H9 (cell line): ENCODE data around the gene SESTD1. TPM values are rescaled to one million over a fixed set of nuclear protein-coding genes. Genes with fewer than 3 reads are reported as not detected.
"Not testable (repeated sequence)": the region's sequence is repeated elsewhere in the genome, so short reads cannot be mapped to it uniquely, and the experiment has no call there.

ENCODE experiments used
- DNase-seq: peaks from one replicate; pipeline ENCODE4 v3.0.0-alpha.2; 2017
- H2AFZ ChIP-seq: one replicate; pipeline ENCODE4 v1.6.1; 2013; ENCODE audit warnings: mild to moderate bottlenecking, low read length, control low read depth, moderate library complexity
- H2AK5ac ChIP-seq: 2 replicates; pipeline ENCODE4 v1.6.1; 2013; ENCODE audit warnings: low read length, control low read depth, mixed read lengths; ENCODE audit not compliant: insufficient read length
- H2BK120ac ChIP-seq: one replicate; pipeline ENCODE4 v1.6.1; 2013; ENCODE audit warnings: low read depth, mild to moderate bottlenecking, low read length, control low read depth, inconsistent platforms; ENCODE audit not compliant: poor library complexity, severe bottlenecking
- H2BK12ac ChIP-seq: 2 replicates; pipeline ENCODE4 v1.6.1; 2013; ENCODE audit warnings: low read length, control low read depth, mixed read lengths, low read depth; ENCODE audit not compliant: insufficient read length
- H2BK15ac ChIP-seq: 2 replicates; pipeline ENCODE4 v1.6.1; 2013; ENCODE audit warnings: low read depth, low read length, control low read depth
- H2BK20ac ChIP-seq: one replicate; pipeline ENCODE4 v1.6.1; 2013; ENCODE audit warnings: low read depth, mild to moderate bottlenecking, low read length, control low read depth, inconsistent platforms; ENCODE audit not compliant: poor library complexity, severe bottlenecking
- H2BK5ac ChIP-seq: 2 replicates; pipeline ENCODE4 v1.6.1; 2013; ENCODE audit warnings: low read length, control low read depth, mixed read lengths; ENCODE audit not compliant: insufficient read length
- H3K14ac ChIP-seq: 2 replicates; pipeline ENCODE4 v1.6.1; 2013; ENCODE audit warnings: low read length, control low read depth; ENCODE audit not compliant: insufficient read depth
- H3K18ac ChIP-seq: 2 replicates; pipeline ENCODE4 v1.6.1; 2013; ENCODE audit warnings: low read depth, mild to moderate bottlenecking, mixed read lengths, low read length, control low read depth; ENCODE audit not compliant: insufficient read length
- H3K23ac ChIP-seq: 2 replicates; pipeline ENCODE4 v1.6.1; 2013; ENCODE audit warnings: low read length, control low read depth, mixed read lengths, low read depth; ENCODE audit not compliant: insufficient read length
- H3K23me2 ChIP-seq: 2 replicates; pipeline ENCODE4 v1.6.1; 2013; ENCODE audit warnings: low read depth, mild to moderate bottlenecking, mixed read lengths, low read length, control low read depth; ENCODE audit not compliant: insufficient read length, poor library complexity, severe bottlenecking
- H3K27ac ChIP-seq: 2 replicates; pipeline ENCODE4 v1.5.1; 2013; ENCODE audit warnings: low read length, control low read depth, mixed read lengths, low read depth; ENCODE audit not compliant: insufficient read length
- H3K27me3 ChIP-seq: 2 replicates; pipeline ENCODE4 v1.6.1; 2013; ENCODE audit warnings: low read length, control low read depth, inconsistent platforms; ENCODE audit not compliant: insufficient read depth
- H3K4ac ChIP-seq: 2 replicates; pipeline ENCODE4 v1.6.1; 2013; ENCODE audit warnings: low read depth, mild to moderate bottlenecking, control low read depth, inconsistent platforms, low read length, moderate library complexity
- H3K4me1 ChIP-seq: 2 replicates; pipeline ENCODE4 v1.6.1; 2013; ENCODE audit warnings: low read length, control low read depth, inconsistent platforms; ENCODE audit not compliant: insufficient read depth
- H3K4me2 ChIP-seq: 2 replicates; pipeline ENCODE4 v1.6.1; 2013; ENCODE audit warnings: low read length, control low read depth, mixed read lengths; ENCODE audit not compliant: insufficient read length, insufficient read depth
- H3K56ac ChIP-seq: 2 replicates; pipeline ENCODE4 v1.6.1; 2013; ENCODE audit warnings: low read depth, mild to moderate bottlenecking, mixed read lengths, low read length, control low read depth; ENCODE audit not compliant: insufficient read length
- H3K79me1 ChIP-seq: 2 replicates; pipeline ENCODE4 v1.6.1; 2013; ENCODE audit warnings: low read depth, mild to moderate bottlenecking, moderate library complexity, low read length, control low read depth, inconsistent platforms; ENCODE audit not compliant: insufficient read depth, poor library complexity, severe bottlenecking
- H3K79me2 ChIP-seq: 2 replicates; pipeline ENCODE4 v1.6.1; 2013; ENCODE audit warnings: low read length, control low read depth, inconsistent platforms; ENCODE audit not compliant: insufficient read depth
- H3K9ac ChIP-seq: 2 replicates; pipeline ENCODE4 v1.6.1; 2013; ENCODE audit warnings: low read length, control low read depth, mixed read lengths; ENCODE audit not compliant: insufficient read length; ENCODE audit errors: extremely low read depth
- H3K9me3 ChIP-seq: one replicate; pipeline ENCODE4 v1.6.1; 2013; ENCODE audit warnings: low read depth, low read length, inconsistent platforms; ENCODE audit not compliant: control insufficient read depth
- H3T11ph ChIP-seq: one replicate; pipeline ENCODE4 v1.6.1; 2013; ENCODE audit warnings: mild to moderate bottlenecking, low read length, control low read depth, inconsistent platforms
- H4K20me1 ChIP-seq: one replicate; pipeline ENCODE4 v1.6.1; 2013; ENCODE audit not compliant: control insufficient read depth, insufficient read length, insufficient read depth
- H4K5ac ChIP-seq: 2 replicates; pipeline ENCODE4 v1.6.1; 2013; ENCODE audit warnings: low read depth, mild to moderate bottlenecking, mixed read lengths, low read length, control low read depth; ENCODE audit not compliant: insufficient read length
- H4K8ac ChIP-seq: replicated peaks from 2 replicates; pipeline ENCODE4 v1.6.1; 2013; ENCODE audit warnings: low read length, control low read depth, mixed read lengths, low read depth; ENCODE audit not compliant: insufficient read length
- H4K91ac ChIP-seq: 2 replicates; pipeline ENCODE4 v1.6.1; 2013; ENCODE audit warnings: low read depth, mild to moderate bottlenecking, moderate library complexity, mixed read lengths, low read length, control low read depth; ENCODE audit not compliant: insufficient read length
- H3K27ac Mint-ChIP-seq, 3 experiments: 2 replicates in 2 of 3; 3 replicates in 1 of 3; pipeline ENCODE4 v1.8.0; 2020 to 2021; ENCODE audit warnings: mixed read lengths in 3 of 3, mild to moderate bottlenecking in 1 of 3, moderate library complexity in 1 of 3
- H3K27me3 Mint-ChIP-seq: 2 replicates; pipeline ENCODE4 v1.8.0; 2021; ENCODE audit warnings: low read depth, mild to moderate bottlenecking, moderate library complexity, mixed read lengths
- H3K36me3 Mint-ChIP-seq, 3 experiments: 2 replicates in 2 of 3; 3 replicates in 1 of 3; pipeline ENCODE4 v1.8.0; 2020 to 2021; ENCODE audit warnings: low read depth in 3 of 3, mixed read lengths in 3 of 3; ENCODE audit not compliant: insufficient read depth in 1 of 3
- H3K4me1 Mint-ChIP-seq, 2 experiments: 2 replicates each; pipeline ENCODE4 v1.8.0; 2020; ENCODE audit warnings: mixed read lengths in 2 of 2
- H3K4me3 Mint-ChIP-seq, 2 experiments: 2 replicates in 1 of 2; 3 replicates in 1 of 2; pipeline ENCODE4 v1.8.0; 2020 to 2021; ENCODE audit warnings: mild to moderate bottlenecking in 2 of 2, mixed read lengths in 2 of 2, moderate library complexity in 1 of 2
- H3K9me3 Mint-ChIP-seq, 2 experiments: 2 replicates in 1 of 2; 3 replicates in 1 of 2; pipeline ENCODE4 v1.8.0; 2020; ENCODE audit warnings: mild to moderate bottlenecking in 2 of 2, mixed read lengths in 2 of 2, moderate library complexity in 1 of 2
- WGBS: extraction: QIAGEN DNeasy Blood & Tissue Kit; methylation state at CpG from one replicate; pipeline ENCODE4 v1.1.7; 2013; ENCODE audit warnings: missing lambda C conversion rate, low lambda C conversion rate, mixed read lengths; ENCODE audit not compliant: insufficient read length; ENCODE audit errors: extremely low coverage; 5-methylcytosine and 5-hydroxymethylcytosine counted together
- total RNA-seq: library from RNA; stranded (reverse); gene quantifications from 2 replicates; pipeline ENCODE4 v1.2.1, GENCODE V29; 2021
- TF ChIP-seq, protein P1 (sequence below): fragments of 200-600 bp; sonication (generic); conservative IDR thresholded peaks from 3 replicates; pipeline ENCODE4 v1.8.0; 2021; ENCODE audit warnings: antibody characterized with exemption, mild to moderate bottlenecking

SESTD1 gene
- total RNA-seq, 1 experiment from 2014 or later = 44.4 TPM

DNA sequence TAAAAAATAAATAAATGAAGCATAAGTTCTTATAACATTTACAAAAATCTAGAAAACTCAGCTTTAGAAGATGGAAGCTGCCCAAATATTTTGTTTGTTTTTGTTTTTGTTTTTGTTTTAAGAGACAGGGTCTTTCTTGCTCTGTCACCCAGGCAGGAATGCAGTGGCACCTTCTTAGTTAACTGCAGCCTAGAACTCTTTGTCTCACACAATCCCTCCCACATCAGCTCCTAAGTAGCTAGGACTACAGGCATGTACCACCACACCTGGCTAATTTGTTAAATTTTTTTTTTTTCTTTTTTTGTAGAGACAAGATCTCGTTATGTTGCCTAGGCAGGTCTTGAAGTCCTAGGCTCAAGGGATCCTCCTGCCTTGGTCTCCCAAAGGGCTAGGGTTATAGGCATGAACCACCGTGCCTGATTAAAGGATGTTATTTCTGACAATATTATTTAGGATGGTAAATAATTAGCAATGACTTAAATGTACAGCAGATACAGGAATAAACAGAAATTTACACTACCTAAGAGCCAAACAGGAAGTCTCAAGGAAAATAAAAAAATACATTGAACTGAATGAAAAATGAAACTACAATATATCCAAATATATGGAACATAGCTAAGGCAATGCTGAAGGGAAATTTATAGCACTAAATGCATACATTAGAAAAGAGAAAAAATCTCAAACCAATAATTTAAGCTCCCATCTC lies 17.2 kb downstream of the SESTD1 start:
- Histone ChIP-seq H3K23me2 (no peaks in the 10 kb centered on the region), H2BK120ac (no peak overlapping the region), H3T11ph (no peak overlapping the region), H3K4ac (no peak overlapping the region), H4K91ac (no peak overlapping the region), H2AK5ac (no peak overlapping the region), H3K9me3 (no peaks in the 10 kb centered on the region), H3K14ac (no peak overlapping the region), H3K4me1 (peaks cover 2% of the 10 kb centered on the region; the same call in 1 of the 2 replicates), H3K9ac (no peak overlapping the region), H3K27me3 (no peaks in the 10 kb centered on the region), H2AFZ (no peak overlapping the region), H4K5ac (no peak overlapping the region), H4K20me1 (no peaks in the 10 kb centered on the region), H2BK12ac (no peak overlapping the region), H3K18ac (no peak overlapping the region), H3K56ac (no peak overlapping the region), H3K79me1 (no peaks in the 10 kb centered on the region), H3K23ac (no peak overlapping the region), H2BK20ac (no peak overlapping the region), H2BK5ac (peak overlapping the region; percentile 60), H3K79me2 (no peaks in the 10 kb centered on the region; the same call in 1 of the 2 replicates), H3K27ac (no peak overlapping the region), H3K4me2 (no peak overlapping the region), H4K8ac (no peak overlapping the region), H2BK15ac (no peak overlapping the region)
- no peak overlapping the region for H3K4me3 Mint-ChIP-seq
- H3K27me3 Mint-ChIP-seq = no peaks in the 10 kb centered on the region
- H3K4me1 Mint-ChIP-seq = peaks cover 9 to 10% of the 10 kb centered on the region in 2 experiments
- peaks cover 5 to 9% of the 10 kb centered on the region in 2 experiments; a peak in 4 of 5 replicates for H3K9me3 Mint-ChIP-seq
- no CpG with 5 or more reads among the region's 2 CpGs for WGBS
- no peak for DNase-seq
- peaks cover 1 to 16% (median 7%) of the 10 kb centered on the region in 3 experiments; a peak in 6 of 7 replicates for H3K36me3 Mint-ChIP-seq
- peak overlapping the region in 2 of 3 experiments; percentile 9 to 28; a peak in 1 of 7 replicates for H3K27ac Mint-ChIP-seq
- TF ChIP-seq, protein P1, sequence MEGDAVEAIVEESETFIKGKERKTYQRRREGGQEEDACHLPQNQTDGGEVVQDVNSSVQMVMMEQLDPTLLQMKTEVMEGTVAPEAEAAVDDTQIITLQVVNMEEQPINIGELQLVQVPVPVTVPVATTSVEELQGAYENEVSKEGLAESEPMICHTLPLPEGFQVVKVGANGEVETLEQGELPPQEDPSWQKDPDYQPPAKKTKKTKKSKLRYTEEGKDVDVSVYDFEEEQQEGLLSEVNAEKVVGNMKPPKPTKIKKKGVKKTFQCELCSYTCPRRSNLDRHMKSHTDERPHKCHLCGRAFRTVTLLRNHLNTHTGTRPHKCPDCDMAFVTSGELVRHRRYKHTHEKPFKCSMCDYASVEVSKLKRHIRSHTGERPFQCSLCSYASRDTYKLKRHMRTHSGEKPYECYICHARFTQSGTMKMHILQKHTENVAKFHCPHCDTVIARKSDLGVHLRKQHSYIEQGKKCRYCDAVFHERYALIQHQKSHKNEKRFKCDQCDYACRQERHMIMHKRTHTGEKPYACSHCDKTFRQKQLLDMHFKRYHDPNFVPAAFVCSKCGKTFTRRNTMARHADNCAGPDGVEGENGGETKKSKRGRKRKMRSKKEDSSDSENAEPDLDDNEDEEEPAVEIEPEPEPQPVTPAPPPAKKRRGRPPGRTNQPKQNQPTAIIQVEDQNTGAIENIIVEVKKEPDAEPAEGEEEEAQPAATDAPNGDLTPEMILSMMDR = no peak

DNA sequence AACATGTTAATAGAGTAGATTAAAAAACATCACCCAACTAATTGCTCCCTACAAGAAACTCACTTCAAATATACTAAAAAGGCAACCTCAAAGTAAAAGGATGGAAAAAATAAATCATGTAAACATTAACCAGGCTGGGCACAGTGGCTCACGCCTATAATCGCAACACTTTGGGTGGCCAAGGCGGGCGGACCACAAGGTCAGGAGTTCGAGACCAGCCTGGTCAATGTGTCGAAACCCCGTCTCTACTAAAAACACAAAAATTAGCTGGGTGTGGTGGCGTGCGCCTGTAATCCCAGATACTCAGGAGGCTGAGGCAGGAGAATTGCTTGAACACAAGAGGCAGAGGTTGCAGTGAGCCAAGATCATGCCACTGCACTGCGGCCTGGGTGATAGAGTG lies 18.8 kb downstream of the SESTD1 start:
- H3K27me3 Mint-ChIP-seq, H3K27ac ChIP-seq, H3K27ac Mint-ChIP-seq, H2AK5ac ChIP-seq, H3K79me2 ChIP-seq, H2AFZ ChIP-seq, H3K4me3 Mint-ChIP-seq, DNase-seq, H2BK12ac ChIP-seq, H4K91ac ChIP-seq, H3K4me1 ChIP-seq, H3K23me2 ChIP-seq, H3K14ac ChIP-seq, H3K18ac ChIP-seq, H3K9me3 ChIP-seq, H3K4me2 ChIP-seq, H3K79me1 ChIP-seq, H2BK15ac ChIP-seq, H3K23ac ChIP-seq, H4K20me1 ChIP-seq, H4K8ac ChIP-seq, H3K4me1 Mint-ChIP-seq, H3K9ac ChIP-seq, H4K5ac ChIP-seq, H2BK5ac ChIP-seq, H2BK120ac ChIP-seq, H3K27me3 ChIP-seq, H3T11ph ChIP-seq, H3K56ac ChIP-seq, H2BK20ac ChIP-seq, H3K4ac ChIP-seq: not testable (repeated sequence)
- H3K9me3 Mint-ChIP-seq = peaks cover 4 to 13% of the 10 kb centered on the region in 2 experiments
- H3K36me3 Mint-ChIP-seq = peaks cover 6 to 16% (median 6%) of the 10 kb centered on the region in 3 experiments; a peak in 6 of 7 replicates
- WGBS = no CpG with 5 or more reads among the region's 10 CpGs
